HG03196 (cell line): ENCODE data around the gene PSMB3.

Experiments used
- ATAC-seq: cut with Tn5 transposase; IDR thresholded peaks from one replicate; pipeline ENCODE4 v1.9.1; 2021; ENCODE audit not compliant: unreplicated experiment

PSMB3 gene

DNA sequence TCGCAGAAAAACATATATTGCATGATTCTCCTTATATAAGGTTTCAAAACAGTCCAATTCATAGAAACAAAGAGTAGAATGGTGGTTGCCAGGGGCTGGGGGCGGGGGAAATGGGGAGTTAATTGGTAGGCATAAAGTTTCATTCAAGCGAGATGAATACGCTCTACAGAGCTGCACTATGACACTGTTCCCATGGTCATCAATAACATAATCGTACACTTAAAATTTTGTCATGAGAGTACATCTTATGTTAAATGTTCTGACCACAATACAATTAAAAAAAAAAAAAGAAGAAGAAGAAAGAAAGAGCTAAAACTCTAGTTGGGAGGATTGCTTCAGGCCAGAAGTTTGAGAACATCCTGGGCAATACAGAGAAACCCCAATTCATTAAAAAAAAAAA, 41.7 kb downstream of the PSMB3 start:
- no peak for ATAC-seq

DNA sequence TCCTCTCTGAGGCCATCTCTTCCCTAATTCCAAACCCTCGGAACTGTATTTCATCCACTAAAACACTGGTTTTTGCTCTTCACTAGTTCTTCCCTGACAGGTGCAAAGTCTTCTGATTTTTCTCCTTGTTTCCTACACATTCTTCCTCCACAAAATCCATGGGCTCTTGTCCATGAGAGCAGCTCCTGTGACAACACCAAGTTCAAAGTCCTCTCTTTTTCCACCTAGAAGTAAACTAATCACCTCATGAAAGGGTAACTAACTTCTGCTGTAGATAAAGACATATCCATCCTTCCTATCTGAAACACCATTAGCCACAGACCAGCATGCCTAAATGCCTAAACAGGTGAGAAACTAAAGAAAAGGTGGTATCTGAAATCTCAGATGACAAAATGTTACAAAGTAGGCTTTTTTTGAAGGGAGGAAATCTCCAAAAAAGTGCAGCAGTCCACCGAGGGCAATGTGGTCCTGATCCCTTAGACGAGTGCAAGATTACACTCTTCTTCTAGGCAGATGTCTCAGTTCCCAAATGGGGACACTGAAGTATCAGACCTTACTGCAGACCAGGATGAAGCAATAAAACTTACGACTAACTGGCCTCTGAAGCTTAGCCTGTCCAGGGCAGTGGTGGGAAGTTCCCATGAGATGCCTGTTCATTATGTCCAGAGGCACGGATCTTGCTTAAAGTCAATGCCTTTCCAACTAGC, 44.1 kb downstream of the PSMB3 start:
- ATAC-seq: no peak

DNA sequence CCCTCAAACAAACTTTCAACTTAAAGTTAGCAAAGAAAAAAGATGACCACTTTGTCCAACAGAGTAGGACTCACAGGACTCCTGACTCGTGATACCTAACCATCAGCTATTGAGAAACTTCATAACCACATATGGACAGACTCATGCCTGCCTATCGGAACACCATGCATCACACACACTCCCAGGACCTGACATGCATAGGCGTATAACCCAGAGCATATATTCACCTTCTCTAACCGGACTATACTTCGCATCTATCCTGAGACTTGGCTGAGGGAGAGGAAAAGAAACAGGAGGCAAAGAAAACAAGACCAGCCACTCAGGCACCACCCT, 44.6 kb downstream of the PSMB3 start:
- no peak for ATAC-seq

DNA sequence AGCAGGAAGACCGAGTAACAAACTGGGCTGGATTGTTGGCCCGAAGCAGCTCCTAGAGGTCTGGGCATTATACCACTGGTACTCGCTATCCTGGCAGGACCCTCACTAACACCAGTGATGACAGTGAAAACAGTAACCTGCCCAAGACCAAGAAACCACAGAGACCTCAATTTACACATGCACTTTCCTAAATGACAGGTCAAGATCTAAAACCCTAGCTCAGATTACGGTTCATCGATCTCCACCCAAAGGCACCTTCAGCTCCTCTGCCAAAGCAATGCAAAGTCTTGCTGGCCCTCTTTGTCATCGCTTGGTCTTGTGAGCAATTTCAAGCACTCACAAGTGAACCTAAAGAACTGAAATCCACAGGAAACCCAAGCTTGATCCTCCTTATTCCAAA, 45.3 kb downstream of the PSMB3 start:
- no peak for ATAC-seq

DNA sequence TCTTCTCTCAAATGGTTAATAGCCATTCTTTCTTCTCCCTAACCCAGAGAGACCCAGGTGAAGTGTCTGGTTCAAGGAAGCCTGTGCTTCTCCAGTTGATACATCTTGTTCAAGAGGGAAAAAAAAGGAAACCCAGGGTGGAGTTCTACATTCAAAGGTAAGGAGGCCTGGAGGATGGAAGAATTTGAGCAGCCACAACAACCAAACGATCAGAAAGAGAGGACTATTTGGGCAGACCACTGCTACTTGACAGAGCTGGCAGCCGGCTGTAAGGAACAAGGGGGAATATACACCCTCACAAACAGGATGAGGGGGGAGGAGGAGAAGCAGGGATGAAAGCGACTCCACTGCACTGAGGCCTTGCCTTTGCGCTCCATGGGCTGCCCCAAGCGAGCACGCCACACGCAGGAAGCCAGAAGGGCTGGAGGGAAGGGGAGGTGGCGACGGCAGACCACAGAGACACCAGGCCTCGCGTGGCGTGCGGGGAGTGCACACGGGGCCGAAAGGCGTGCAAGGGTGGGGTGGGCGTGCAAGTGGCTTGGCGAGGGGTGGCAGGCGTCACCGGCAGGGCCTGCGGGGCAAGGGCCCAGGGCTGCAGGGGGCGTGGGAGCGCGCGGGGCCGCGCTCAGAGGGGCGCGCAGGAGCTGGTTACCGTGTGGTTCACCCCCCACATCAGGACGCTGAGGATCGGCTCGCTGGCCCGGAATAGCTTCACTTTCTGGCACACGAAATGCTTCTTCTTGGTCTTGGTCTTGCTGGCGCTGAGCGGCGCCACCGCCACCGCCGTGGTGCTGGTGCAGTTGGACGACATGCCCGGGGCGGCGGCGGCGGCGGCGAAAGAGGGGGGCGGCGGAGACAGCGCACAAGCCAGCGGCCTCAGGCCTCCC, 46.3 kb downstream of the PSMB3 start:
- peak; percentile 16 for ATAC-seq

DNA sequence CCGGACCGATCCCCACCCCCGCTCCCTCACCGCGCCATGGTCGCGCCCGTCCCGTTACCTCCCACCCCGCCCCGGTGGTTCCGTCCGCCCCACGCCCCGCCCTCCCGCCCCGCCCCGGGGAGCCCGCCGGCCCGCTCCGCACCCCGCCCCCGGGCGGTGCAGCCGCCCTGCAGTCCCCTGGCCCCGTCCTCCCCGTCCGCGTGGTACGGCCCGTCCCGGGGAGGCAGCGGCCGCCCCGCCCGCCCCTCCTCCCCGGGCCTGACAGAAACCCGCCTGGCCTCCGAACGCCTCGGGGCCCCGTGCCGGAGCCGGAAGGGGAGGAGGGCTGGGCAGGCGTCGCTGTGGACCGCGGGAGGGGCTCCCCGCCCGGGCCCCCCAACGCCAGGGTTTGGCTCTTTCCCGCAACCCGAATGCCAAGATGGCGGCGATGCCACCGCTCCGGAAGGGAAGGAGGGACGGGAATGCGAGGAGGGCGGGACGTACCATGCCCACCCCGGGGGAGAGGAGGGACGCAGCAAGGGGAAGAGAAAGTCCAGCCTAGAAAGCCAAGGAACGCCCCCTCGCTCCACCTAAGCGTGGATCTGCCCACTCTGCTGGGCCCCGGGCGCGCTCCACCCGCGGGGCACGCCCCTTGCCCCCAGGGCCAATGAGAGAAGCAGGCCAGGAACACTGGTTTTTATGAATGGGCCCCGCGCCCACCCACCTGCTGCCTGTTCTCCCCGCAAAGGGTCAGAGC, 47.1 kb downstream of the PSMB3 start, which contains the start of gene PIP4K2B:
TSS of gene PIP4K2B (minus strand) at position 56 of the 736 bp plus-strand sequence. CDS start 132 bp downstream, outside the sequence.
- peak; percentile 77 for ATAC-seq

DNA sequence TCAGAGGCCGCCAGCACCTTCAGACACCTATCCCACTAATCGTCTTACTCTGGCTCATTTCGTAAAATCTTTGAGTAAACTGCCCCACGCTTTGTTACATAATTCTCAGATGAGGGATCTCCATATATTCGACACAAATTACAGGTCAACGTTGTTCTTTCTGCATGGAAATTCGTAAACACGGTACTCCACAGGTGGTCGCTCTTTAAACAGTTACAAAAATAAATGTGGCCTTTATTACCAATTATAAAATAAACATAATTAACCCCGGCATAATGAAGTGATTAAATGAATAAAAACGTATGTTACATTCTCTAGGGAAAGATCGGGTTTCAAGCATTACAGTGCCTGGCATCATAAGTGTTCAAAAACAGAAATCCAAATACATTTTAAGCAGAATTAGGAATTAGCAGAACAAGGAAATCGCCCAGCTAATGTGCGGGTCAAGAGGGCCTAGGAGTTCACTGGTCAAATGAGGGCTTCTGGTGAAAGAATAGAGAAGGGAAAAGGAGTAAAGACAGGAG, 47.8 kb downstream of the PSMB3 start:
- no peak for ATAC-seq

DNA sequence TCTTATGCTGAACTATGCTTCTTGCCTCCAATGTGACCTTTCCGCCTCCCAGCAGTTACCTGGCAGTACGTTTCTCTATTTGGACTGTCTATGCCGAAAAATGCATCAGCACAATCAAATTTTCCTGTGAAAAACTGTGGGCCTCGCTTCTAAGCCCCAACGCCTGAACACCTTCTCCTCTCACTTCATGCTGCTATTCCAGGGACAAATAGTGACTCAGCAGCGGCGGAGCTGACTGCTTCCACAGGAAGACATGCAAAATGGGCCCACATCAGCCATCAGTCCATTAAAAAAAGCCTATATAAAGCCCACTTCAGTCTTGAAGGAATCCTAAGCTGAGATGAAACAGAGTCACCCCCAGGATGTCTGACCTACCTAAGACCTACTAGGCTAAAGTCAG, 57.3 kb downstream of the PSMB3 start:
- ATAC-seq: no peak
